T-helper 1 cell treated with Interleukin-12 subunit alpha and Interleukin-12 subunit beta and Interleukin-4 antibody, amounts not matched to agents 30 μg/mL and 1 μg/mL, for 36 hours (primary cell): ENCODE results near the gene PAGE4.

Experiments used
- H3K27ac Mint-ChIP-seq: one replicate; pipeline ENCODE4 v1.8.0; 2021; ENCODE audit warnings: mild to moderate bottlenecking, mixed read lengths
- H3K27me3 Mint-ChIP-seq: one replicate; pipeline ENCODE4 v1.8.0; 2021; ENCODE audit warnings: low read depth, mixed read lengths
- H3K36me3 Mint-ChIP-seq: one replicate; pipeline ENCODE4 v1.8.0; 2021; ENCODE audit warnings: low read depth, mixed read lengths
- H3K4me1 Mint-ChIP-seq: one replicate; pipeline ENCODE4 v1.8.0; 2021; ENCODE audit warnings: low read depth, mixed read lengths
- H3K4me3 Mint-ChIP-seq: one replicate; pipeline ENCODE4 v1.8.0; 2021; ENCODE audit warnings: mild to moderate bottlenecking, moderate library complexity, mixed read lengths
- H3K9me3 Mint-ChIP-seq: one replicate; pipeline ENCODE4 v1.8.0; 2021; ENCODE audit warnings: mixed read lengths

PAGE4 gene

DNA sequence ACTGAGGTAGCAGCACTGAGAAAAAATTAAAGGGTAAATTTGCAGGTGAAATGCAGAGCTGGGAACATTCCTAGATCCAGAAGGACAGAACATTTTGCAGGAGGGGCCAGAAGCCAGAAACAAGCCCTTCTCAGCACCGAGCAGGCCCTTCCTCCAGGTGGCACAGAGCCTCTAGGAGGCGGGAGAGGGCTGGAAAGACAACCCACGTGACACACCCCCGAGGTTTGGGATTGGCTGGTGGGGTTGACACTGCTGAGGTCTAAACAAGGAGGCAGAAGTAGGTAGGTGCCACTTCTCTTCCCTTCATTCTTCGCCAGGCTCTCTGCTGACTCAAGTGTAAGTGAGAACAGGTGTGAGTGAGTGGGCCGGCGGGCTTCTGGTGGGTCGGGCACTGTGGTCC is at the start of gene PAGE4:
TSS of gene PAGE4 (plus strand) at position 288 of the 400 bp plus-strand sequence. CDS start 1,126 bp downstream, outside the sequence.
- Mint-ChIP-seq H3K4me3 (no peak within 1 kb of the TSS), H3K4me1 (no peaks in the 10 kb centered on the region), H3K36me3 (no peaks in the 10 kb centered on the region), H3K27me3 (no peaks in the 10 kb centered on the region), H3K9me3 (no peaks in the 10 kb centered on the region), H3K27ac (no peak within 1 kb of the TSS)

- H3K9me3 Mint-ChIP-seq: no peaks in the 10 kb centered on the region
- H3K27ac Mint-ChIP-seq: no peak overlapping the region
- no peaks in the 10 kb centered on the region for H3K27me3 Mint-ChIP-seq
- H3K4me1 Mint-ChIP-seq: no peaks in the 10 kb centered on the region
- no peaks in the 10 kb centered on the region for H3K36me3 Mint-ChIP-seq
- H3K4me3 Mint-ChIP-seq: no peak overlapping the region
Measured at GRCh38 chrX:49784747-49785280, 44.3 kb upstream of the PAGE4 start.

GRCh38 chrX:49792376-49792775 is 36.7 kb upstream of the PAGE4 start:
- no peaks in the 10 kb centered on the region for H3K36me3 Mint-ChIP-seq
- H3K4me3 Mint-ChIP-seq: no peak overlapping the region
- H3K27ac Mint-ChIP-seq: no peak overlapping the region
- H3K27me3 Mint-ChIP-seq: no peaks in the 10 kb centered on the region
- no peaks in the 10 kb centered on the region for H3K4me1 Mint-ChIP-seq
- H3K9me3 Mint-ChIP-seq: no peaks in the 10 kb centered on the region

GRCh38 chrX:49793686-49794085 is 35.4 kb upstream of the PAGE4 start:
- H3K27ac Mint-ChIP-seq: no peak overlapping the region
- H3K9me3 Mint-ChIP-seq: no peaks in the 10 kb centered on the region
- no peak overlapping the region for H3K4me3 Mint-ChIP-seq
- no peaks in the 10 kb centered on the region for H3K27me3 Mint-ChIP-seq
- H3K4me1 Mint-ChIP-seq: no peaks in the 10 kb centered on the region
- no peaks in the 10 kb centered on the region for H3K36me3 Mint-ChIP-seq

- Mint-ChIP-seq H3K4me3 (no peak overlapping the region), H3K9me3 (no peaks in the 10 kb centered on the region), H3K27ac (no peak overlapping the region), H3K36me3 (no peaks in the 10 kb centered on the region), H3K27me3 (no peaks in the 10 kb centered on the region), H3K4me1 (no peaks in the 10 kb centered on the region)
Measured at GRCh38 chrX:49799828-49800227, 29.3 kb upstream of the PAGE4 start.

GRCh38 chrX:49809891-49810632 is 19.0 kb upstream of the PAGE4 start:
- Mint-ChIP-seq H3K27me3 (peaks cover 5% of the 10 kb centered on the region), H3K36me3 (no peaks in the 10 kb centered on the region), H3K4me1 (no peaks in the 10 kb centered on the region), H3K4me3 (no peak overlapping the region), H3K9me3 (no peaks in the 10 kb centered on the region), H3K27ac (peak overlapping the region; percentile 27)

DNA sequence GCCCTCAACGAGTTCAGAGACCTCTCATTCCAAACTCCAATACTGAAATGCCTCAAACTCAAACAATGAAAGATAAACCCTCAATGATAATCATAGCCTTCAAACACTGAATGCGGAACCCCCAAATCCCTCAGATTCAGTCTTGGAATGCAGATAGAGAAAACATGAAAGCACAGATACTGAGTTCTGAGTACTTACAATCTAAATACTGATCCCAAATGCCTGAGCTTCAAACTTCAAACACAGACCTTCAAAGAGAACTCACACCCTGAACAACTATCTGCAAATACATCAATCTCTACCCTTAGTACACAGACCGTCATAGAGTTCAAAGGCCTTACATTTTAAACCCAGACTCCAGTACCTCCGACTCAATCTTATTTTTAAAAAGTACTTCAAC is 16.9 kb upstream of the PAGE4 start:
- no peaks in the 10 kb centered on the region for H3K9me3 Mint-ChIP-seq
- H3K36me3 Mint-ChIP-seq: no peaks in the 10 kb centered on the region
- no peaks in the 10 kb centered on the region for H3K4me1 Mint-ChIP-seq

GRCh38 chrX:49816435-49816834 is 12.7 kb upstream of the PAGE4 start:
- no peaks in the 10 kb centered on the region for H3K36me3 Mint-ChIP-seq
- H3K27me3 Mint-ChIP-seq: peaks cover 3% of the 10 kb centered on the region
- no peak overlapping the region for H3K27ac Mint-ChIP-seq
- no peak overlapping the region for H3K4me3 Mint-ChIP-seq
- no peaks in the 10 kb centered on the region for H3K9me3 Mint-ChIP-seq
- no peaks in the 10 kb centered on the region for H3K4me1 Mint-ChIP-seq

More for the DNA sequence above, 16.9 kb upstream of the PAGE4 start:
- no peak overlapping the region for H3K27ac Mint-ChIP-seq
- H3K4me3 Mint-ChIP-seq: no peak overlapping the region
- H3K27me3 Mint-ChIP-seq: peaks cover 3% of the 10 kb centered on the region

- no peak overlapping the region for H3K4me3 Mint-ChIP-seq
- peaks cover 4% of the 10 kb centered on the region for H3K27me3 Mint-ChIP-seq
- no peaks in the 10 kb centered on the region for H3K36me3 Mint-ChIP-seq
- H3K4me1 Mint-ChIP-seq: no peaks in the 10 kb centered on the region
- H3K27ac Mint-ChIP-seq: no peak overlapping the region
- H3K9me3 Mint-ChIP-seq: no peaks in the 10 kb centered on the region
Measured at GRCh38 chrX:49838374-49838773, 9.3 kb downstream of the PAGE4 start.

DNA sequence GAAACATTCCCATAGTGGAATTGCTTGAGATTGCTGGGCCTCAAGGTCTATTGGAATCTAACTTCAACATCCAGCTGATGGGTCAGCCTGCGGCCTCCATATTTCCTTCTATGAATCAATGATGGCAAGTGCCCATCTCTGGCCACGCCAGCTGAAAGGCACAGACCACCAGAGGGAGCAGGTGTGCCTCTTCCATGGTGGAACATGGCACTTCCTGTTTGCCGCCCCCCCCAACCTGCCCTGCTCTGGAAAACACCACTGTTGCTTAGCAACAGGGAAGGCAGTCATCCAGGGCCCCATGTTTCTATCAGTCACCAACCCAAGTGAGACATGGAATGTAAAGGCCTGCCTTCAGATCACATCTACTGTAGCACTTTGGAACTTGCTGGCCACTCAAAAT is 11.6 kb downstream of the PAGE4 start:
- Mint-ChIP-seq H3K9me3 (no peaks in the 10 kb centered on the region), H3K27me3 (no peaks in the 10 kb centered on the region), H3K4me1 (no peaks in the 10 kb centered on the region)

GRCh38 chrX:49842621-49843020 is 13.5 kb downstream of the PAGE4 start:
- Mint-ChIP-seq H3K9me3 (no peaks in the 10 kb centered on the region), H3K36me3 (no peaks in the 10 kb centered on the region), H3K27ac (no peak overlapping the region)

More for the DNA sequence above, 11.6 kb downstream of the PAGE4 start:
- no peak overlapping the region for H3K27ac Mint-ChIP-seq
- no peaks in the 10 kb centered on the region for H3K36me3 Mint-ChIP-seq
- H3K4me3 Mint-ChIP-seq: no peak overlapping the region

GRCh38 chrX:49844611-49845010 is 15.5 kb downstream of the PAGE4 start:
- Mint-ChIP-seq H3K36me3 (no peaks in the 10 kb centered on the region), H3K4me3 (no peak overlapping the region)

More at GRCh38 chrX:49842621-49843020, 13.5 kb downstream of the PAGE4 start:
- Mint-ChIP-seq H3K4me3 (no peak overlapping the region), H3K4me1 (no peaks in the 10 kb centered on the region), H3K27me3 (no peaks in the 10 kb centered on the region)

DNA sequence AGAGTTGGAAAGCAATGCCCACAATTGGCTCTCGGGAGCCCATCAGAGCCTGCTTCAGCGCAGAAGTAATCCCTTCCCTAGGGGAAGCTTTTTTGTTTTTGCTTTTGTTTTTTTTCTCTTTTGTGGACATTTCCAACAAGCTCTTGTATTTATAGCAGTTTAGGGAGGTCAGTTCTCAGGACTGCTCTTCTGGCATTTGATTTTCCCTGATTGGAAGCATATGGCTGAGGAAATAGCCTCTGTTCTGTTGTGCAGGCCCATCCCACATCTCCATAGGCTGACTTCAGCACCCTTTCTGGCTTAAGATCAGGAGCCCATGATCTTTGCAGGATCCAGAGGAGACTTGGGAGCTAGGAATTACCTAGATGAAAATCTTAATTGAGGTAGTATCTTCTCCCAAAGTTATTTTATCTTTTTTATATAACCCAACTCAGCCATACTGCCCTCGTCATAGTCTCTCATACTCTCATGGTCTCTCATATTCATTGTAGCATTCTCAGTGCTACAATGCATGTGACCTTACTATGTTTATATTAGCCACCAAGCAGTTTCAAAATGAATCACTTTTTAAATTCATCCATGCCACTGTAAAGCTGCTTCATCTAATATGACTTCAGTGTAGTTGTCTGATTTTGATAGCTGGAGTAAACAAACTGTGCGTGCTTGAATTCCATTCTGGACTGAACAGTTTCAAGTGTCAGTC is 16.7 kb downstream of the PAGE4 start:
- Mint-ChIP-seq H3K36me3 (no peaks in the 10 kb centered on the region), H3K27ac (no peak overlapping the region), H3K27me3 (peaks cover 8% of the 10 kb centered on the region), H3K4me1 (no peaks in the 10 kb centered on the region), H3K4me3 (no peak overlapping the region), H3K9me3 (no peaks in the 10 kb centered on the region)

More at GRCh38 chrX:49844611-49845010, 15.5 kb downstream of the PAGE4 start:
- Mint-ChIP-seq H3K9me3 (no peaks in the 10 kb centered on the region), H3K4me1 (no peaks in the 10 kb centered on the region), H3K27me3 (peaks cover 3% of the 10 kb centered on the region), H3K27ac (no peak overlapping the region)

DNA sequence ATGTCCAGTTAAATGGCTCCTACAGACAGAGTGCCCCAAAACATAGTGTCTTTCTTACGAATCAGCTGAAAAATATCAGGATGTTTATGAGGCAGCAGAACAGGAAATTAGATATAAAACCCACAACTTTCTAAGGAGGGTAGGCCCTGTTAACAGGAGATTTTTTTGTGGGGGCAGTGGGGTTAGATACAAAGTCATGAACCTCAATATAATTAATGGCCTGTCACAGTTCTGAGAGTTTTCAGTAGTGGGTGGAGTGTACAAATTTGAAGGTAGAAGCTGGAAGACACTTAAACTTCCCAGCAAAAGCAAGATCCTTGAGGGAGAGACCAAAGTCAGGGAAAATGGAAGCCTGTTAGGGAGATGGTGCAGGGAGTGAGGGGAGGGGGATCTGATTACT is 17.4 kb downstream of the PAGE4 start:
- Mint-ChIP-seq H3K9me3 (no peaks in the 10 kb centered on the region), H3K27me3 (peaks cover 8% of the 10 kb centered on the region), H3K4me1 (no peaks in the 10 kb centered on the region), H3K4me3 (no peak overlapping the region), H3K36me3 (no peaks in the 10 kb centered on the region), H3K27ac (no peak overlapping the region)

DNA sequence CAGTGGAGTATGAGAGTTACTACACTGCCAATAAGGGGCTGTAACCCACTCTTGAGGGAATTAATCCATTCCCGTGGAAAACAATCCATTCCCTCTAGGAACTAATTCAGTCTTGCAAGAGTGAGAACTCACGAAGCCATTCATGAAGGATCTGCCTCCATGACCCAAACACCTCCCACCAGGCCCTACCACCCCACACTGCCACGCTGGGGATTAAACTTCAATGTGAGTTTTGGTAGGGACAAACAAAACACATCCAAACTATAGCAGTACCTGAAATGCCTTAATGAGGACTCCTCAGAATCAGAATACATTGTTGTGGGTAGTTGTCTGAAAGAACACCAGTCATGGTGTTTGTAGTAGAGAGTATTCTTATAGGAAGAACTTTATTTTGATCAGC is 19.2 kb downstream of the PAGE4 start:
- no peak overlapping the region for H3K4me3 Mint-ChIP-seq
- no peaks in the 10 kb centered on the region for H3K4me1 Mint-ChIP-seq
- no peaks in the 10 kb centered on the region for H3K36me3 Mint-ChIP-seq

More for the DNA sequence above, 19.2 kb downstream of the PAGE4 start:
- Mint-ChIP-seq H3K27ac (no peak overlapping the region), H3K27me3 (peaks cover 8% of the 10 kb centered on the region), H3K9me3 (no peaks in the 10 kb centered on the region)
